Spleen (tissue), 11 donors: ENCODE data around the gene RILPL1. TPM values are rescaled to one million over a fixed set of nuclear protein-coding genes. Genes with fewer than 3 reads are reported as not detected.
"Not testable (repeated sequence)": the region's sequence is repeated elsewhere in the genome, so short reads cannot be mapped to it uniquely, and the experiment has no call there.

Experiments used
- DNase-seq: peaks from one replicate; pipeline ENCODE4 v3.0.0-alpha.2; 2020
- H3K27ac ChIP-seq, 8 donors: fragments of 200-600 bp; sonication (generic) in 7 of 8; 1 replicate in 4 of 8; 2 replicates in 4 of 8; pipeline versions ENCODE4 v1.5.0 to v1.8.0; 2016 to 2021; ENCODE audit warnings: inconsistent platforms in 4 of 8, mild to moderate bottlenecking in 4 of 8, moderate library complexity in 1 of 8
- H3K27me3 ChIP-seq, 7 donors: fragments of 200-600 bp; sonication (generic) in 6 of 7; replicated peaks in 1 of 7; 1 replicate in 4 of 7; 2 replicates in 3 of 7; pipeline versions ENCODE4 v1.5.0 to v1.8.0; 2016 to 2021; ENCODE audit warnings: inconsistent platforms in 3 of 7, mild to moderate bottlenecking in 1 of 7
- H3K36me3 ChIP-seq, 6 donors: fragments of 200-600 bp; sonication (generic) in 5 of 6; 1 replicate in 4 of 6; 2 replicates in 2 of 6; pipeline versions ENCODE4 v1.5.0 to v1.8.0; 2016 to 2021; ENCODE audit warnings: inconsistent platforms in 2 of 6
- H3K4me1 ChIP-seq, 6 donors: fragments of 200-600 bp; sonication (generic) in 5 of 6; 1 replicate in 3 of 6; 2 replicates in 3 of 6; pipeline versions ENCODE4 v1.5.0 to v1.8.0; 2016 to 2021; ENCODE audit warnings: inconsistent platforms in 3 of 6
- H3K4me3 ChIP-seq, 8 donors: fragments of 200-600 bp; sonication (generic) in 7 of 8; 1 replicate in 4 of 8; 2 replicates in 4 of 8; pipeline versions ENCODE4 v1.5.0 to v1.8.0; 2016 to 2021; ENCODE audit warnings: inconsistent platforms in 4 of 8, mild to moderate bottlenecking in 4 of 8, moderate library complexity in 2 of 8
- H3K9me3 ChIP-seq, 8 donors: fragments of 200-600 bp; sonication (generic) in 7 of 8; 1 replicate in 4 of 8; 2 replicates in 4 of 8; pipeline versions ENCODE4 v1.5.0 to v1.8.0; 2016 to 2021; ENCODE audit warnings: inconsistent platforms in 4 of 8
- CTCF ChIP-seq, 11 experiments: fragments of 200-600 bp in 7 of 11; fragments of 450-650 bp in 4 of 11; sonication (generic) in 4 of 11; IDR thresholded peaks in 8 of 11; conservative IDR thresholded peaks in 3 of 11; 1 replicate in 7 of 11; 2 replicates in 4 of 11; pipeline versions ENCODE4 v1.4.0 to v1.8.0; 2016 to 2021; ENCODE audit warnings: antibody characterized with exemption in 11 of 11, inconsistent platforms in 4 of 11, mild to moderate bottlenecking in 1 of 11
- POLR2A ChIP-seq, 3 donors: fragments of 450-650 bp; IDR thresholded peaks; one replicate each; pipeline ENCODE4 v1.5.1; 2017; ENCODE audit warnings: antibody characterized with exemption in 3 of 3, mild to moderate bottlenecking in 1 of 3
- POLR2AphosphoS5 ChIP-seq, 3 donors: sonication (generic); formaldehyde crosslinking; IDR thresholded peaks; one replicate each; pipeline ENCODE4 v1.5.1; 2017; ENCODE audit warnings: antibody characterized with exemption in 3 of 3
- WGBS, 5 donors: extraction: QIAGEN DNeasy Blood & Tissue Kit in 3 of 5; methylation state at CpG; one replicate each; pipeline versions ENCODE4 v1.1.5 to v1.1.7; 2013 to 2018; 5-methylcytosine and 5-hydroxymethylcytosine counted together
- intact Hi-C: fragments of 100-400 bp; cut with DNase I; formaldehyde crosslinking; loops from one replicate; pipeline ENCODE4 v1.15.0; 2023; ENCODE audit warnings: low total_unique reads
- polyA plus RNA-seq, 3 donors: library from polyadenylated mRNA; stranded (reverse); fragments of 200-250 nt; gene quantifications; one replicate each; pipeline ENCODE4 v1.2.1, GENCODE V29; 2013
- total RNA-seq, 7 donors: library from RNA; depleted of rRNA in 3 of 7; stranded (reverse); fragments of >200 nt in 3 of 7; fragmentation: NEBNext Ultra II Directional in 4 of 7; extraction: Animal tissue kit (Norgen Biotek cat#: 25700) in 4 of 7; gene quantifications; one replicate each; pipeline versions ENCODE4 v1.1.0 to v1.2.1, GENCODE V29; 2016 to 2021
- donor health status: healthy with polysubstance abuse.
- donor health status: DM: no; HTN: no; CAD: no; lungs with moderate emphysema.
- donor health status: DM: no; HTN: no; CAD: no.
- donor health status: Bipolar disorder and iron deficiency.
- donor health status: healthy.
- donor health status: DM: no; HTN: no; CAD: no.
- donor health status: DM: yes; HTN: yes; CAD: no.

Gene RILPL1
- total and polyA plus RNA-seq, 10 donors, result 3.2 to 13.6 (median 9.0) TPM

GRCh38 chr12:123498126-123498825 is 35.2 kb downstream of the RILPL1 start:
- WGBS, 5 donors, result 86 to 94% (median 91%) methylated on average over 13 of the region's 13 CpGs
- Histone ChIP-seq H3K27me3 (no peaks in the 10 kb centered on the region), H3K9me3 (no peaks in the 10 kb centered on the region), H3K36me3 (peaks cover 0 to 33% (median 0%) of the 10 kb centered on the region in 6 donors), H3K27ac (no peak overlapping the region), H3K4me3 (no peak overlapping the region), H3K4me1 (no peaks in the 10 kb centered on the region)
- DNase-seq, result no peak
- intact Hi-C loops, result no loop called here
- TF ChIP-seq CTCF (IDR thresholded peaks at IDR 0.05 in 8 of 11, conservative IDR thresholded peaks at IDR 0.05 in 3 of 11), result no peak
- no peak for TF ChIP-seq POLR2A (IDR thresholded peaks at IDR 0.05)
- TF ChIP-seq POLR2AphosphoS5 (IDR thresholded peaks at IDR 0.05), result no peak

- Histone ChIP-seq H3K4me1 (no peaks in the 10 kb centered on the region), H3K4me3 (no peak overlapping the region), H3K27me3 (no peaks in the 10 kb centered on the region), H3K9me3 (no peaks in the 10 kb centered on the region), H3K27ac (no peak overlapping the region), H3K36me3 (peaks cover 0 to 33% (median 0%) of the 10 kb centered on the region in 6 donors)
- TF ChIP-seq POLR2A (IDR thresholded peaks at IDR 0.05) (no peak), POLR2AphosphoS5 (IDR thresholded peaks at IDR 0.05) (no peak), CTCF (IDR thresholded peaks at IDR 0.05 in 8 of 11, conservative IDR thresholded peaks at IDR 0.05 in 3 of 11) (no peak)
- no peak for DNase-seq
- 94 to 98% (median 96%) methylated on average over 7 of the region's 7 CpGs for WGBS, 5 donors
- intact Hi-C loops, result no loop called here
Observed at GRCh38 chr12:123497065-123497464, 36.5 kb downstream of the RILPL1 start.

GRCh38 chr12:123494124-123494851 is 39.2 kb downstream of the RILPL1 start:
- H3K27ac ChIP-seq, result no peak overlapping the region
- intact Hi-C loops, result no loop called here
- DNase-seq, result no peak
- H3K36me3 ChIP-seq, result peaks cover 0 to 30% (median 0%) of the 10 kb centered on the region in 6 donors
- no peaks in the 10 kb centered on the region for H3K9me3 ChIP-seq
- no peaks in the 10 kb centered on the region for H3K27me3 ChIP-seq
- WGBS, 5 donors, result 91 to 97% (median 93%) methylated on average over 8 to 18 of the region's 18 CpGs
- H3K4me3 ChIP-seq, result no peak overlapping the region
- no peaks in the 10 kb centered on the region for H3K4me1 ChIP-seq
- TF ChIP-seq CTCF (IDR thresholded peaks at IDR 0.05 in 8 of 11, conservative IDR thresholded peaks at IDR 0.05 in 3 of 11), result no peak
- TF ChIP-seq POLR2AphosphoS5 (IDR thresholded peaks at IDR 0.05), result no peak
- no peak for TF ChIP-seq POLR2A (IDR thresholded peaks at IDR 0.05)

GRCh38 chr12:123492339-123493039 is 41.0 kb downstream of the RILPL1 start:
- WGBS, 5 donors, result 83 to 90% (median 84%) methylated on average over 6 to 7 of the region's 7 CpGs
- DNase-seq, H3K27me3 ChIP-seq, H3K4me1 ChIP-seq, H3K4me3 ChIP-seq, H3K9me3 ChIP-seq, H3K27ac ChIP-seq, intact Hi-C loops: not testable (repeated sequence)
- H3K36me3 ChIP-seq, result peaks cover 0 to 12% (median 0%) of the 10 kb centered on the region in 6 donors
